ENCODE data around the gene ATXN7L2. TPM values are rescaled to one million over a fixed set of nuclear protein-coding genes. Genes with fewer than 3 reads are reported as not detected.

The ATXN7L2 gene
- total and polyA plus RNA-seq, 10 of the 15 experiments (the other 5 are each of a cell fraction or from before 2014, with no cell fraction given): 0.27 to 7.4 (median 4.9) TPM

DNA sequence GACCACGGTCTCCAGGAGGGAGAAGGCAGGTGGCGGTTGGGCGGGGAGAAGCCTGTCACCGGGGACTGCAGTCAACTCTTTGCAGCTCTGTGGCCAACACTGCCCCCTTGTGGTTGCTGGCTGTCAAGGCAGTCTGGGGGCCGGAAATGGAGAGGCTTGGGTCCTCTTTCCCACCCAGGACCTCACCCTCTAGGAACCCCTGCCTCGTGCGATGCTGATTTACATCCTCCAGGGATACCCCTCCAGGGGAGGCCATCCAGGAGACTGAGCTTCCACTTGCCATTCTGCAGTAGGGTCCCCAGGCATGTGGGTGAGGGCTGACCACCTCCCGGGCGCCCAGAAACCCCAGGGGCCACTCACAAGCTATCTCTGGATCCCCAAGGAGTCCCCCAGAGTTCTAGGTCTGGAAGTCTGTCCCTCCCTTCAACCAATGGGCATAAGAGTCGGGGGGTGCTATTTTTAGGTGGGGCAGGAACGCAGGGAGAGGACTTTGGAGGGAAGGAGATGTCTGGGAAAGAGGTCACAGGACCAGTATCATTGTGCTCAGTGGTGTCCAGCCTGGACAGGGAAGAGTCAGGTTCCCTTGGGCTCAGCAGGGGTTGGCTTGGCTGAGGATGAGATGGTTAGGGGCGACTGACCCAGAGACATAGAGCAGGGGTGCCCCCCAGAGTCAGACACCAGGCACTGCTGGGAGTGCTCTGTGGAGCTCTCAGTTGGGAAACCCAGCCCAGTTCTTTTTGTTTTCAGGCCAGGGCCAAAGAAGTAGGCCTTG, 48.8 kb downstream of the ATXN7L2 start (continued):
- TF ChIP-seq, protein P1, sequence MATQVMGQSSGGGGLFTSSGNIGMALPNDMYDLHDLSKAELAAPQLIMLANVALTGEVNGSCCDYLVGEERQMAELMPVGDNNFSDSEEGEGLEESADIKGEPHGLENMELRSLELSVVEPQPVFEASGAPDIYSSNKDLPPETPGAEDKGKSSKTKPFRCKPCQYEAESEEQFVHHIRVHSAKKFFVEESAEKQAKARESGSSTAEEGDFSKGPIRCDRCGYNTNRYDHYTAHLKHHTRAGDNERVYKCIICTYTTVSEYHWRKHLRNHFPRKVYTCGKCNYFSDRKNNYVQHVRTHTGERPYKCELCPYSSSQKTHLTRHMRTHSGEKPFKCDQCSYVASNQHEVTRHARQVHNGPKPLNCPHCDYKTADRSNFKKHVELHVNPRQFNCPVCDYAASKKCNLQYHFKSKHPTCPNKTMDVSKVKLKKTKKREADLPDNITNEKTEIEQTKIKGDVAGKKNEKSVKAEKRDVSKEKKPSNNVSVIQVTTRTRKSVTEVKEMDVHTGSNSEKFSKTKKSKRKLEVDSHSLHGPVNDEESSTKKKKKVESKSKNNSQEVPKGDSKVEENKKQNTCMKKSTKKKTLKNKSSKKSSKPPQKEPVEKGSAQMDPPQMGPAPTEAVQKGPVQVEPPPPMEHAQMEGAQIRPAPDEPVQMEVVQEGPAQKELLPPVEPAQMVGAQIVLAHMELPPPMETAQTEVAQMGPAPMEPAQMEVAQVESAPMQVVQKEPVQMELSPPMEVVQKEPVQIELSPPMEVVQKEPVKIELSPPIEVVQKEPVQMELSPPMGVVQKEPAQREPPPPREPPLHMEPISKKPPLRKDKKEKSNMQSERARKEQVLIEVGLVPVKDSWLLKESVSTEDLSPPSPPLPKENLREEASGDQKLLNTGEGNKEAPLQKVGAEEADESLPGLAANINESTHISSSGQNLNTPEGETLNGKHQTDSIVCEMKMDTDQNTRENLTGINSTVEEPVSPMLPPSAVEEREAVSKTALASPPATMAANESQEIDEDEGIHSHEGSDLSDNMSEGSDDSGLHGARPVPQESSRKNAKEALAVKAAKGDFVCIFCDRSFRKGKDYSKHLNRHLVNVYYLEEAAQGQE (IDR thresholded peaks at IDR 0.05; ENCODE audit: low read depth, low read length): no peak
- TF ChIP-seq, protein P2, sequence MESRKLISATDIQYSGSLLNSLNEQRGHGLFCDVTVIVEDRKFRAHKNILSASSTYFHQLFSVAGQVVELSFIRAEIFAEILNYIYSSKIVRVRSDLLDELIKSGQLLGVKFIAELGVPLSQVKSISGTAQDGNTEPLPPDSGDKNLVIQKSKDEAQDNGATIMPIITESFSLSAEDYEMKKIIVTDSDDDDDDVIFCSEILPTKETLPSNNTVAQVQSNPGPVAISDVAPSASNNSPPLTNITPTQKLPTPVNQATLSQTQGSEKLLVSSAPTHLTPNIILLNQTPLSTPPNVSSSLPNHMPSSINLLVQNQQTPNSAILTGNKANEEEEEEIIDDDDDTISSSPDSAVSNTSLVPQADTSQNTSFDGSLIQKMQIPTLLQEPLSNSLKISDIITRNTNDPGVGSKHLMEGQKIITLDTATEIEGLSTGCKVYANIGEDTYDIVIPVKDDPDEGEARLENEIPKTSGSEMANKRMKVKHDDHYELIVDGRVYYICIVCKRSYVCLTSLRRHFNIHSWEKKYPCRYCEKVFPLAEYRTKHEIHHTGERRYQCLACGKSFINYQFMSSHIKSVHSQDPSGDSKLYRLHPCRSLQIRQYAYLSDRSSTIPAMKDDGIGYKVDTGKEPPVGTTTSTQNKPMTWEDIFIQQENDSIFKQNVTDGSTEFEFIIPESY (IDR thresholded peaks at IDR 0.05): no peak
- no peak for TF ChIP-seq CEBPB (IDR thresholded peaks at IDR 0.05; ENCODE audit: borderline replicate concordance in 1 of 2, low read depth in 2 of 2, low read length in 2 of 2)
- TF ChIP-seq NFIC (IDR thresholded peaks at IDR 0.05; ENCODE audit: low read depth, low read length): no peak
- TF ChIP-seq, protein P3, sequence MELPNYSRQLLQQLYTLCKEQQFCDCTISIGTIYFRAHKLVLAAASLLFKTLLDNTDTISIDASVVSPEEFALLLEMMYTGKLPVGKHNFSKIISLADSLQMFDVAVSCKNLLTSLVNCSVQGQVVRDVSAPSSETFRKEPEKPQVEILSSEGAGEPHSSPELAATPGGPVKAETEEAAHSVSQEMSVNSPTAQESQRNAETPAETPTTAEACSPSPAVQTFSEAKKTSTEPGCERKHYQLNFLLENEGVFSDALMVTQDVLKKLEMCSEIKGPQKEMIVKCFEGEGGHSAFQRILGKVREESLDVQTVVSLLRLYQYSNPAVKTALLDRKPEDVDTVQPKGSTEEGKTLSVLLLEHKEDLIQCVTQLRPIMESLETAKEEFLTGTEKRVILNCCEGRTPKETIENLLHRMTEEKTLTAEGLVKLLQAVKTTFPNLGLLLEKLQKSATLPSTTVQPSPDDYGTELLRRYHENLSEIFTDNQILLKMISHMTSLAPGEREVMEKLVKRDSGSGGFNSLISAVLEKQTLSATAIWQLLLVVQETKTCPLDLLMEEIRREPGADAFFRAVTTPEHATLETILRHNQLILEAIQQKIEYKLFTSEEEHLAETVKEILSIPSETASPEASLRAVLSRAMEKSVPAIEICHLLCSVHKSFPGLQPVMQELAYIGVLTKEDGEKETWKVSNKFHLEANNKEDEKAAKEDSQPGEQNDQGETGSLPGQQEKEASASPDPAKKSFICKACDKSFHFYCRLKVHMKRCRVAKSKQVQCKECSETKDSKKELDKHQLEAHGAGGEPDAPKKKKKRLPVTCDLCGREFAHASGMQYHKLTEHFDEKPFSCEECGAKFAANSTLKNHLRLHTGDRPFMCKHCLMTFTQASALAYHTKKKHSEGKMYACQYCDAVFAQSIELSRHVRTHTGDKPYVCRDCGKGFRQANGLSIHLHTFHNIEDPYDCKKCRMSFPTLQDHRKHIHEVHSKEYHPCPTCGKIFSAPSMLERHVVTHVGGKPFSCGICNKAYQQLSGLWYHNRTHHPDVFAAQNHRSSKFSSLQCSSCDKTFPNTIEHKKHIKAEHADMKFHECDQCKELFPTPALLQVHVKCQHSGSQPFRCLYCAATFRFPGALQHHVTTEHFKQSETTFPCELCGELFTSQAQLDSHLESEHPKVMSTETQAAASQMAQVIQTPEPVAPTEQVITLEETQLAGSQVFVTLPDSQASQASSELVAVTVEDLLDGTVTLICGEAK (IDR thresholded peaks at IDR 0.05; ENCODE audit: borderline replicate concordance): no peak
- no peak for TF ChIP-seq FOXK2 (IDR thresholded peaks at IDR 0.05)
- TF ChIP-seq RBBP5 (conservative IDR thresholded peaks at IDR 0.05): no peak
- peak in 1 of 2 experiments; percentile 13; a peak in 1 of 4 replicates for TF ChIP-seq BHLHE40 (IDR thresholded peaks at IDR 0.05; ENCODE audit: borderline replicate concordance in 1 of 2, low read depth in 2 of 2, low read length in 1 of 2)
- TF ChIP-seq RFX5 (IDR thresholded peaks at IDR 0.05; ENCODE audit: low read depth, low read length): no peak
- TF ChIP-seq HCFC1 (IDR thresholded peaks at IDR 0.05; ENCODE audit: low read length): 0 out of 2 replicates have a peak, but pooled peaks have one; percentile 27
- TF ChIP-seq GABPA (IDR thresholded peaks at IDR 0.05; ENCODE audit: low read depth): no peak
- no peak for TF ChIP-seq RCOR1 (conservative IDR thresholded peaks at IDR 0.05; ENCODE audit: low read depth, low read length)
- TF ChIP-seq IRF4 (IDR thresholded peaks at IDR 0.05; ENCODE audit: low read depth, low read length): 0 out of 2 replicates have a peak, but pooled peaks have one; percentile 40
- TF ChIP-seq, protein P4, sequence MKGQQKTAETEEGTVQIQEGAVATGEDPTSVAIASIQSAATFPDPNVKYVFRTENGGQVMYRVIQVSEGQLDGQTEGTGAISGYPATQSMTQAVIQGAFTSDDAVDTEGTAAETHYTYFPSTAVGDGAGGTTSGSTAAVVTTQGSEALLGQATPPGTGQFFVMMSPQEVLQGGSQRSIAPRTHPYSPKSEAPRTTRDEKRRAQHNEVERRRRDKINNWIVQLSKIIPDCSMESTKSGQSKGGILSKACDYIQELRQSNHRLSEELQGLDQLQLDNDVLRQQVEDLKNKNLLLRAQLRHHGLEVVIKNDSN (IDR thresholded peaks at IDR 0.05; ENCODE audit: borderline replicate concordance, extremely low read length, insufficient read depth, low read depth, low read length): no peak
- TF ChIP-seq, protein P5, sequence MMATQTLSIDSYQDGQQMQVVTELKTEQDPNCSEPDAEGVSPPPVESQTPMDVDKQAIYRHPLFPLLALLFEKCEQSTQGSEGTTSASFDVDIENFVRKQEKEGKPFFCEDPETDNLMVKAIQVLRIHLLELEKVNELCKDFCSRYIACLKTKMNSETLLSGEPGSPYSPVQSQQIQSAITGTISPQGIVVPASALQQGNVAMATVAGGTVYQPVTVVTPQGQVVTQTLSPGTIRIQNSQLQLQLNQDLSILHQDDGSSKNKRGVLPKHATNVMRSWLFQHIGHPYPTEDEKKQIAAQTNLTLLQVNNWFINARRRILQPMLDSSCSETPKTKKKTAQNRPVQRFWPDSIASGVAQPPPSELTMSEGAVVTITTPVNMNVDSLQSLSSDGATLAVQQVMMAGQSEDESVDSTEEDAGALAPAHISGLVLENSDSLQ (IDR thresholded peaks at IDR 0.05): peak; percentile 62
- no peak for TF ChIP-seq SIN3A (IDR thresholded peaks at IDR 0.05; ENCODE audit: low read depth, low read length)
- no peak for TF ChIP-seq BACH1 (IDR thresholded peaks at IDR 0.05; ENCODE audit: borderline replicate concordance)
- peak; percentile 92 for TF ChIP-seq RAD21 (IDR thresholded peaks at IDR 0.05; ENCODE audit: insufficient read depth, low read depth, low read length)

Measured in GM12878 (cell line).